ENCODE results near the gene AQP12B.

AQP12B gene

DNA sequence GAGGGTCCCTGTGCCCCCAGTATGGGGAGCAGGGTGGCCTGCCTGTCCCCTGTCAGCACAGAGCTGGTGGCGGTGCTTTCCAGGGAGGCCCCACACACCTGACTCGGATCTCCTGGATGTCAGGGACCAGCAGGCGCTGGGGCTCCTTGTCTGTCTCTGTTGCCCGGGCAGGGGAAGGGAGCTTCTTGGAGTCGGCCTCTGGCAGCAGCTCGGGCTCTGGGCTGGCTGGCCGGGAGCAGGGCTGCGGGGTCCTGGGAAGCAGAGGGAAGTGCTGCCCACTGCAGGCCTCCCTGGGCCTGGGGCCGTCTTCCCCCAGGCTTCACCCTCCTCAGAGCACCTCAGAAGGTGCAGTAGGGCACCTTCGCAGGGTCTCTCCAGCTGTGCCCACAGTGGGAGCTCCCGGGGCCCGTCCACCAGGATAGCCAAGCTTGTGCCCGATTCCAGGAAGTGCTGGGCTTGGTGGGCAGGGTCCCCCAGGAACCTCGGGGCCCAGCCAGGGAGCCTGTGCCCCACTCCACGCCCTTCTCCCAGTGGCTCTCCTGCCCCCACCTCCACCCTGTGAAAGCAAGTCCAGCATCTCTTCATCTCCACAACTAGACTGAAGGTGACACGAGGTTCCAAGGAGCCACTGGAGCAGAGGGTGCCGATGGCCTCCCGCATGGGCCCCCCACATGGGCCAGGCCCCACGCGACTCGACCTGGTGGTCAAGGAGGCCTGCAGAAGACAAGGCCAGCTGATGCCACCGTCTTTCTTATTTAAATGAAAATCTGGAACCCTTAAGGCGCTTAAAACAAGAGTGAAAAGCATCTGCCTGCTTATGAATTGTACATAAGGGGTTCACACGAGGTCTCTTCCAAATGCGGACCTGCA is 37.2 kb upstream of the AQP12B start:
- Histone ChIP-seq H3K27me3 (replicated peaks; ENCODE audit: insufficient read depth, low read length) (peaks cover 80% of the 10 kb centered on the region), H3F3A (ENCODE audit: insufficient read depth, low read length) (no peaks in the 10 kb centered on the region), H3K9me3 (replicated peaks; ENCODE audit: insufficient read depth, low read length) (no peaks in the 10 kb centered on the region), H3K36me3 (replicated peaks; ENCODE audit: insufficient read depth, low read length) (no peaks in the 10 kb centered on the region), H3K79me2 (ENCODE audit: low read length) (no peaks in the 10 kb centered on the region), H3K4me3 (ENCODE audit: low read length) (no peak overlapping the region), H3K4me2 (ENCODE audit: low read depth, low read length) (no peak overlapping the region), H2AFZ (ENCODE audit: low read length) (no peak overlapping the region), H3K9ac (ENCODE audit: low read length) (no peak overlapping the region), H3K4me1 (ENCODE audit: low read length) (no peaks in the 10 kb centered on the region), H3K27ac (ENCODE audit: low read length) (no peak overlapping the region), H4K20me1 (ENCODE audit: insufficient read depth, low read length) (no peaks in the 10 kb centered on the region), H3K9me2 (replicated peaks; ENCODE audit: insufficient read depth, low read length) (no peaks in the 10 kb centered on the region)
- TF ChIP-seq EZH2 (optimal IDR thresholded peaks at IDR 0.05; ENCODE audit: low read depth, low read length): no peak
- no peak for TF ChIP-seq EZH2phosphoT487 (IDR thresholded peaks at IDR 0.05; ENCODE audit: low read length)
- TF ChIP-seq, protein P1, sequence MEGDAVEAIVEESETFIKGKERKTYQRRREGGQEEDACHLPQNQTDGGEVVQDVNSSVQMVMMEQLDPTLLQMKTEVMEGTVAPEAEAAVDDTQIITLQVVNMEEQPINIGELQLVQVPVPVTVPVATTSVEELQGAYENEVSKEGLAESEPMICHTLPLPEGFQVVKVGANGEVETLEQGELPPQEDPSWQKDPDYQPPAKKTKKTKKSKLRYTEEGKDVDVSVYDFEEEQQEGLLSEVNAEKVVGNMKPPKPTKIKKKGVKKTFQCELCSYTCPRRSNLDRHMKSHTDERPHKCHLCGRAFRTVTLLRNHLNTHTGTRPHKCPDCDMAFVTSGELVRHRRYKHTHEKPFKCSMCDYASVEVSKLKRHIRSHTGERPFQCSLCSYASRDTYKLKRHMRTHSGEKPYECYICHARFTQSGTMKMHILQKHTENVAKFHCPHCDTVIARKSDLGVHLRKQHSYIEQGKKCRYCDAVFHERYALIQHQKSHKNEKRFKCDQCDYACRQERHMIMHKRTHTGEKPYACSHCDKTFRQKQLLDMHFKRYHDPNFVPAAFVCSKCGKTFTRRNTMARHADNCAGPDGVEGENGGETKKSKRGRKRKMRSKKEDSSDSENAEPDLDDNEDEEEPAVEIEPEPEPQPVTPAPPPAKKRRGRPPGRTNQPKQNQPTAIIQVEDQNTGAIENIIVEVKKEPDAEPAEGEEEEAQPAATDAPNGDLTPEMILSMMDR (IDR thresholded peaks at IDR 0.05; ENCODE audit: low read length): no peak
- no peak for DNase-seq

DNA sequence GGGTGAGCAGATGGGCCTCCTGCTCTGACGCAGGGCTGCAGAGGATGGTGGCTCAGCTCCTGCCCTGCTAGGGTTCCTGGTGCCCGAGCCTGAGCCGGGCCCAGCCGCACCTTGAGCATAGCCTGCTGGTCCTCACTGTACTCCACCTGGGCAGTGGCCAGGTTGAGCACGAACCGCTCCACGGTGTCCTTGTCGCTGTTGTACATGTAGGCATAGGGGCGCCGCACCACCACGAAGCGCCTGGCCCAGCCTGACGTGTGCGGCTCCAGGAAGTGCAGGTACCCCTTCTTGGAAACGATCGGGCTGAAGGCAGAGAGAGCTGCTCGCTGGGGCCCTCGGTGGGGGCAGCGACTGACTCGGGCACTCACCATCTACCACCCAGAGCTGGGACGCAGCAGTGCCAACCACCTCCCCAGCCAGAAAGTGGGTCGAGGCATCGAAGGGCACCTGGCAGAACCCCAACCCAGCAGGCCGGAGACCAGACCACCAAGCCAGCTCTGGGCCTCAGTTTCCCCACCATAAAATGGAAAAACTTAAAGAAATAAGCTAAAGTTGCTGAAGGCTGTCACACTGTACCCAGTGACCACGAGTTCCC is 36.3 kb upstream of the AQP12B start:
- no peak for DNase-seq
- H4K20me1 ChIP-seq (ENCODE audit: insufficient read depth, low read length): no peaks in the 10 kb centered on the region
- H3K4me1 ChIP-seq (ENCODE audit: low read length): no peaks in the 10 kb centered on the region
- H3K9me3 ChIP-seq (replicated peaks; ENCODE audit: insufficient read depth, low read length): no peaks in the 10 kb centered on the region
- H3K27me3 ChIP-seq (replicated peaks; ENCODE audit: insufficient read depth, low read length): peaks cover 82% of the 10 kb centered on the region
- no peaks in the 10 kb centered on the region for H3K36me3 ChIP-seq (replicated peaks; ENCODE audit: insufficient read depth, low read length)
- H3K9me2 ChIP-seq (replicated peaks; ENCODE audit: insufficient read depth, low read length): no peaks in the 10 kb centered on the region
- H3K9ac ChIP-seq (ENCODE audit: low read length): no peak overlapping the region
- TF ChIP-seq, protein P1 (IDR thresholded peaks at IDR 0.05; ENCODE audit: low read length): no peak
- no peak for TF ChIP-seq EZH2phosphoT487 (IDR thresholded peaks at IDR 0.05; ENCODE audit: low read length)
- TF ChIP-seq EZH2 (optimal IDR thresholded peaks at IDR 0.05; ENCODE audit: low read depth, low read length): no peak
- no peak overlapping the region for H3K4me3 ChIP-seq (ENCODE audit: low read length)
- no peak overlapping the region for H3K4me2 ChIP-seq (ENCODE audit: low read depth, low read length)
- no peaks in the 10 kb centered on the region for H3F3A ChIP-seq (ENCODE audit: insufficient read depth, low read length)
- no peak overlapping the region for H2AFZ ChIP-seq (ENCODE audit: low read length)
- H3K27ac ChIP-seq (ENCODE audit: low read length): no peak overlapping the region
- H3K79me2 ChIP-seq (ENCODE audit: low read length): no peaks in the 10 kb centered on the region

DNA sequence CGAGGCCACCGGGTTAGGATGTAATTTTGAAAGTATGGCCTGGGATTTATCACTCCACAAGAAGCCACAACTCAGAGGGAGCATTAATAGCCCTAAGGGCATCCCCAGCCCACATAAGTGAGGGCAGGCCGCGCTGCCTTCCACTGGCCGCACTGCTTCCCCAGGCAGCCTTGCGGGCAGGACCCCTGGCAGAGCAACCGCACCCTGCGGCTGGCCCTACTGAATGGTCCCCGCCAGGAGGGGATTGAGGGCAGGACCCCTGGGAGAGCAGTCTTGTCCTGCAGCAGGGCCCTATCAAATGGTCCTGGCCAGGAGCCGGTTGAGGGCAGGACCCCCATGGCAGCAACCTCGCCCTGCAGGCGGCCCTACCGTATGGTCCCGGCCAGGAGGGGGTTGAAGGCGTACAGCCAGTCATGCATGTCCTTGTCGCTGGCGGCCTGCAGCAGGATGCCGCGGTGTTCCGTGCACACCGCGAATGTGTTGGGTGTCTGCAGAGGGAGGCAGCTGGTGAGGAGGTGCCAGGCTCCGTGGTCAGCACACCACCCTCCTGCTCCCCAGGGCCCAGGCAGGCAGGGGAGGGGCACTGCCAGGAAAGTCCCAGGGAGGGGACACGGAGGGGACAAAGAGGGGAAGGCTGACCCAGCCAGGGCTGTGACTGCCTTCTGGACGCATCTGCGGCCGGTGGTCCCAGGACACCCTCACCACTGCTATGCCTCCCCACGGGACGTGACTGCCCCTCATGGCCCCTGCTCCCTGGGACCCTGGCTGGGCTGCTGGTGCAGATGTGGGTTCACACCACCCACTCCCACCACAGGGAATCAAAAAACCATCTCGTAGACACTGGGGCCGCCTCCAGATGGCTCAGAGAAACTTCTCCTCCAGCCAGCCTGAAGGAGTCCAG is 35.2 kb upstream of the AQP12B start:
- no peak overlapping the region for H3K4me2 ChIP-seq (ENCODE audit: low read depth, low read length)
- no peak overlapping the region for H3K4me3 ChIP-seq (ENCODE audit: low read length)
- H3K79me2 ChIP-seq (ENCODE audit: low read length): no peaks in the 10 kb centered on the region
- no peak for DNase-seq
- TF ChIP-seq, protein P1 (IDR thresholded peaks at IDR 0.05; ENCODE audit: low read length): no peak
- TF ChIP-seq EZH2phosphoT487 (IDR thresholded peaks at IDR 0.05; ENCODE audit: low read length) (no peak), EZH2 (optimal IDR thresholded peaks at IDR 0.05; ENCODE audit: low read depth, low read length) (no peak)
- H3K27ac ChIP-seq (ENCODE audit: low read length): no peak overlapping the region
- no peaks in the 10 kb centered on the region for H4K20me1 ChIP-seq (ENCODE audit: insufficient read depth, low read length)
- H3K27me3 ChIP-seq (replicated peaks; ENCODE audit: insufficient read depth, low read length): peaks cover 82% of the 10 kb centered on the region
- no peaks in the 10 kb centered on the region for H3K4me1 ChIP-seq (ENCODE audit: low read length)
- H2AFZ ChIP-seq (ENCODE audit: low read length): no peak overlapping the region
- H3K9me2 ChIP-seq (replicated peaks; ENCODE audit: insufficient read depth, low read length): no peaks in the 10 kb centered on the region
- no peaks in the 10 kb centered on the region for H3K36me3 ChIP-seq (replicated peaks; ENCODE audit: insufficient read depth, low read length)
- H3K9me3 ChIP-seq (replicated peaks; ENCODE audit: insufficient read depth, low read length): no peaks in the 10 kb centered on the region
- no peaks in the 10 kb centered on the region for H3F3A ChIP-seq (ENCODE audit: insufficient read depth, low read length)
- H3K9ac ChIP-seq (ENCODE audit: low read length): no peak overlapping the region

All from MM.1S (cell line).